ENCODE data around the gene KCNT1. TPM values are rescaled to one million over a fixed set of nuclear protein-coding genes. Genes with fewer than 3 reads are reported as not detected.
A peak's percentile ranks its signal among the peaks of the same experiment; 100 is the strongest.

The KCNT1 gene
- polyA plus RNA-seq, 1 donor from 2014 or later: not detected

DNA sequence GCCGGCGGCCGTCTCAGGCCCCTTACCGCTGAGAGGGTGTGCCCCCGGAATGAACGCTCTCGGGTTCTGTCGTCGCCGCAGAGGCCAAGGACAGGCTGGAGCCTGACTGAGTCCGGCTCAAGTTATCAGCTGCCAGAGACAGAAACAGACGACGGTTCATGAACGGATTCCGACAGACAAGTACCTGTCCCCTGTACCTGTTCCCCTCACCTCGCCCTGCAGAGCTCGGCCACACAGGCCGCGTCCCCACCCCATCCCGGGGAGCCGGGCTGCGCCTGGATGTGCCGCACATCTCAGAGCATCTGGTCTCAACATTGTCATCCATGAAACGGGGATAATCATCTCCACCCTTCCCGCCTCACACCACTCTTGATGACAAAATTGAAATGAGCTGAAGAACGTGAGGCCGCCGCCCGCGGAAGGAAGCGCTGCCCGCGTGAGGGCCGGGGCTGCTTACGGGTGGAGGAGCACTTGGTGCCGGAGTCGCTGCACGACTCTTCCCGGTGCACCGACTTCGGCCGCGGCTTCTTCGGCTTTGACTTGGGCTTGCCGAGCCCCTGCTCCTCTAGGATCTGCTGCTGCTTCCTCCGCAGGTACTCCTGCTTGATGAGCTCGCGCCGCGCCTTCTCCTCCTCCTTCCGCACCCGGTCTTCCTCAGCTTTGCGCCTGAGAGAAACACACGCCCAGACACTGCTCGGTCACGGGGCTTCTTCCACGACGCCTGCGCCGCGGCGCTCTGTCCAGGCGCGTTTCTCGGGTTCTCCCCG lies 116.1 kb downstream of the KCNT1 start:
- Mint-ChIP-seq H3K27me3 (no peaks in the 10 kb centered on the region), H3K4me1 (no peaks in the 10 kb centered on the region), H3K27ac (no peak overlapping the region), H3K36me3 (peaks cover 9% of the 10 kb centered on the region), H3K9me3 (no peaks in the 10 kb centered on the region), H3K4me3 (no peak overlapping the region)

DNA sequence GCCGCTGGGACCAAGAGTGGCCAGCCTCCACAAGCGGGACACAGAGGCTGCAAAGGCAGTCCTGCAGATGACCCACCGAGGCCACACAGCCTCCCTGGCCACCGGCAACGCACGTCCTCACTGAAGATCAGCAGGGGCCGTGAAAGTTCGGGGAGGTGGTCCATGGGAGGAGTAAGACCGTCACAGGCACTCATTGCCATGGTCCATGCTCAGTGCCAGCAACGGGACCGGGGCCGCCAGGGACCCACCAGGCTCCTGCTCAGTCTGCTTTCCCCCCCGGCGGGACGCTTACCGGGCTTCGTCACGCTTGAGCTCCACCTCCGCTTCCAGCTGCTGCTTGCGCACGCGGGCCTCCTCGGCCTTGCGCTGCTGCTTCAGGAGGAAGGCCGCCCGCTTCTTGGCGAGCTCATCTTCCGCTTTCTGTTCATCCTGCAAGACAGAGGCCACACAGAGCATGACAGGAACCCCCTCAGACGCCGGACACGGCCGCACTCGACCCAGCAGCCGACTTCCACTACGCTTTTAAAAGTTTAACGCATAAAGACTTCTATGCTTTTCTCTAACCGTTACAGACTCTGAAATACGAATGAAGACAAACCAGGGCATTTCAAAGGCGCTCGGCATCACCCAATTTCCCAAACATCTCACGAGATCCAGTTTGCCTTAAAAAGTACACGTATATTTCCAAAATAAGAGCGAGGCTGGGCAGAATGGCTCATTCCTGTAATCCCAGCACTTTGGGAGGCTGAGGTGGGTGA lies 116.9 kb downstream of the KCNT1 start:
- H3K4me3 Mint-ChIP-seq: peak overlapping the region in 1 of 4 donors; percentile 43
- H3K27me3 Mint-ChIP-seq: no peaks in the 10 kb centered on the region
- no peaks in the 10 kb centered on the region for H3K4me1 Mint-ChIP-seq
- H3K27ac Mint-ChIP-seq: no peak overlapping the region
- H3K9me3 Mint-ChIP-seq: no peaks in the 10 kb centered on the region
- peaks cover 9% of the 10 kb centered on the region for H3K36me3 Mint-ChIP-seq

DNA sequence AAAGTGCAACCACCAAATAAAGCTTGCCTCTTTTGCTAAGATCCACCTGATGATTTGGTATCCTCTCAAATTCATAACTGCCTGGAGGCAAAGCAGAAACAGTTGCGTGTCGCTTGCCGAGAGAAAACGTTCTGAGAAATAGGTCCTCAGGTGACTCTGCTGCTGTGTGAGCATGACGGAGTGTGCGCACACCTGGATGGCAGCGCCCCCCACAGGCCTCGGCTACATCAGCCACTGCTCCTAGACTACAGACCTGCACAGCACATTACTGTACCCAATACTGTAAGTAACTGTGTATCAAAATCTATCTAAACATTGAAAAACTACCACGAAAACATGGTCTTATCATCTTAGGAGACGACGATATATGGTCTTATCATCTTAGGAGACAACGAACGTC lies 117.9 kb downstream of the KCNT1 start:
- Mint-ChIP-seq H3K36me3 (peaks cover 5% of the 10 kb centered on the region), H3K4me1 (no peaks in the 10 kb centered on the region), H3K27me3 (no peaks in the 10 kb centered on the region), H3K27ac (no peak overlapping the region), H3K4me3 (no peak overlapping the region), H3K9me3 (no peaks in the 10 kb centered on the region)

DNA sequence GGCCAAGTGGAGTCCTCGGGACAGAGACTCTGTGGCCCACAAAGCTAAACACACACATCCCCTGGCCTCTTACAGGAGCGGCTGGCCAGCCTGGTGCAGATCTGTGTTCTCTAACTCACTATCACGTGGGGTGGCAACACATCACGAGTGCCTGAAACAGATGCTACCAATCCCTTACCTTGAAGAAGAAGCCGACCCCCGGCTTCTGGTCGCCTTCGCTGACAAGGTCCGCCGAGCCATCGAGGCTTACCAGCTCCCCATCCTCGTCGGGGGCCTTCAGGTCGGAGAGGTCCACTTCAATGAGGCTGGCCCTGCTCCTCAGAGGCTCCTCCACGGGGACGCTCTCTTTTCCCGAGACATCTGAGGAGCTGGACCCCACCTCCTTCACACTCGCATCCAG lies 118.7 kb downstream of the KCNT1 start:
- Mint-ChIP-seq H3K4me3 (no peak overlapping the region), H3K27me3 (no peaks in the 10 kb centered on the region), H3K27ac (no peak overlapping the region), H3K9me3 (no peaks in the 10 kb centered on the region), H3K36me3 (peaks cover 4% of the 10 kb centered on the region), H3K4me1 (no peaks in the 10 kb centered on the region)

DNA sequence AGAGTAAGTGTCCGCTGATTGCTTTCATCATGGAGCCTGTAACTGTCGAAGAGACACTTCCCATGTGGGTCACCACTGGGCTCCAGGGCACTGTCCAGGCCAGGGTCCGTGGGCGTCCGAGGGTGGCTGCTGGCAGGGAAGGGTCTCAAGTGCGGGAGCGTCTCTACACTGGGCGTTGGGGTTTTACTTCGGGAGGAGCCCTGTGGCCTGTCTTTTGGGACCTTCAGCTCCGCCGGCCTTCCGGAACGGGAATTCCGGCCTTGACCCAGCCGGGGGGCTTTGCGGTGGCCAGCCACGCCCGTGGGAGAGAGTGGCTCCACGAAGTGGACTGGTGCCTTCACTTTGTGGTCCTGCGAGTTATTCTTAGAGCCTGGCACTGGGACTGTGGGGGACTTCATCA lies 119.1 kb downstream of the KCNT1 start:
- Mint-ChIP-seq H3K27ac (no peak overlapping the region), H3K9me3 (no peaks in the 10 kb centered on the region), H3K4me1 (no peaks in the 10 kb centered on the region), H3K36me3 (peaks cover 4% of the 10 kb centered on the region), H3K4me3 (no peak overlapping the region), H3K27me3 (no peaks in the 10 kb centered on the region)

DNA sequence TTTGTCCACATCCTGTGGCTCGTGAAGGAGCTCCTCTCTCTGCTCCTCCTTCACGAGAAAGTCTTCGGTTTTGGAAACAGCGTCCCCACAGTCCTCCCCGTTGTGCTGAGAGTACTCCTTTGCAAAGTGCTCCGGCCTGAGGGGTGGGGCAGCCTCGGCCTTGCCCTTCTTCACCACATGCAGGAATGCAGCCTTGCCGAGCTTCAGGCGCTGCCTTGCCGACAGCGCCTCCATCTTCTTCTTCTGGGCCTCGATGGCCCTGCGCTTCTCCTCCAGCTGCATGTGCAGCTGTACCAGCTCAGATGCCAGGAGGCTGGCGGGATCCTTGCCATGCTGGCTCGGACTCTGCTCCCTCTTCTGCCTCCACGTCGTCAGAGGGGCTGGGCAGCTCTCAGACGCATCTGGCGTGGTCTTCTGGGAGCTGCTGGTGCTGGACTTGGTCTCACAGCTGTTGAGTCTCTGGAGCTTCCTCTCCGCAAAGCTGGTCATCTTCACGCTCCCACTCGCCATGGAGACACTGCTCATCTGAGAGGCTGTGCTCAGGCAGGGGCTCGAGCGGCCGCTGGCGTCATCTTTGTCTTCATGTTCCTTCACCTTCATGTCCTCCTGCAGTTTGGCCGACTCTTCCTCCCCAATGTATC lies 119.9 kb downstream of the KCNT1 start:
- Mint-ChIP-seq H3K27me3 (no peaks in the 10 kb centered on the region), H3K9me3 (no peaks in the 10 kb centered on the region), H3K4me1 (no peaks in the 10 kb centered on the region), H3K4me3 (no peak overlapping the region), H3K36me3 (peaks cover 6% of the 10 kb centered on the region), H3K27ac (no peak overlapping the region)

DNA sequence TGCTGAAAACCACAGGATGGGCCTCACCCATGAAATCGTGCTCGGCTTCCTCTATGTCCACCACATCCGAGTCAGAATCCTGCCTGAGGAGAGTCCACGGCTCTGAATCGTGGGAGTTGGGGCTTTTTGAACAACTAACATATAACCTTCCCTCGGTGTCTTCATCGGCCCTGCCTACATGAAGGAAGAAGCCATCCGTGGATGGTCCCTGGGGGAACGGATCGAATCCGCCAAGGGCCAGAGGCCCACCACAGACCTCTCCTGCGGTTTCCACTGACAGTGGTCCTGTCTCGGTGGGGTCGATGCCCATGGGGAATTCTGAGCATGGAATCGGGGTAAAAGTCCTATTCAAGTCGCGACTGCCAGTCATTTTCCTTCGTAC lies 120.4 kb downstream of the KCNT1 start:
- Mint-ChIP-seq H3K9me3 (no peaks in the 10 kb centered on the region), H3K4me1 (no peaks in the 10 kb centered on the region), H3K4me3 (no peak overlapping the region), H3K36me3 (peaks cover 6% of the 10 kb centered on the region), H3K27me3 (no peaks in the 10 kb centered on the region), H3K27ac (no peak overlapping the region)

DNA sequence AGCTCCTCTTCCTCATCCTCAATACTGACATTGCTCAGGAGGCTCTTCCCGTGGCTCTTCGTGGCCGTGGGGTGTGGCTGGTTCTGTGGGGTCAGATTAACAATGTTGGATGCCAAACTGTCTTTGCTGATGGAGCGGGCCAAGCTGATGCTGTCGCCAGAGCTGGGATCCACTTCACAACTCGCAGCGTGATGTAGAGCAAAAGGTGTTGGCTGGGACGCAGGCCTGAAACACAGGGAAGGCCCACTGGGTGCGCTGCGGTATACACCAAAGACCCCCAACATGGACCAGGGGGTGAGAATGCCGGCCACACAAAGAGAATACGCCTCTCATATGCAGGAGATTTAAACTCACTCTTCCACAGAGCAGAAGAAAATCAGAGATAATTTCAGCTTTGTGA lies 121.1 kb downstream of the KCNT1 start:
- H3K27me3 Mint-ChIP-seq: no peaks in the 10 kb centered on the region
- H3K27ac Mint-ChIP-seq: no peak overlapping the region
- H3K36me3 Mint-ChIP-seq: peaks cover 8% of the 10 kb centered on the region
- no peaks in the 10 kb centered on the region for H3K4me1 Mint-ChIP-seq
- peaks cover 0 to under 1% (median 0%) of the 10 kb centered on the region in 3 donors for H3K9me3 Mint-ChIP-seq
- H3K4me3 Mint-ChIP-seq: no peak overlapping the region

DNA sequence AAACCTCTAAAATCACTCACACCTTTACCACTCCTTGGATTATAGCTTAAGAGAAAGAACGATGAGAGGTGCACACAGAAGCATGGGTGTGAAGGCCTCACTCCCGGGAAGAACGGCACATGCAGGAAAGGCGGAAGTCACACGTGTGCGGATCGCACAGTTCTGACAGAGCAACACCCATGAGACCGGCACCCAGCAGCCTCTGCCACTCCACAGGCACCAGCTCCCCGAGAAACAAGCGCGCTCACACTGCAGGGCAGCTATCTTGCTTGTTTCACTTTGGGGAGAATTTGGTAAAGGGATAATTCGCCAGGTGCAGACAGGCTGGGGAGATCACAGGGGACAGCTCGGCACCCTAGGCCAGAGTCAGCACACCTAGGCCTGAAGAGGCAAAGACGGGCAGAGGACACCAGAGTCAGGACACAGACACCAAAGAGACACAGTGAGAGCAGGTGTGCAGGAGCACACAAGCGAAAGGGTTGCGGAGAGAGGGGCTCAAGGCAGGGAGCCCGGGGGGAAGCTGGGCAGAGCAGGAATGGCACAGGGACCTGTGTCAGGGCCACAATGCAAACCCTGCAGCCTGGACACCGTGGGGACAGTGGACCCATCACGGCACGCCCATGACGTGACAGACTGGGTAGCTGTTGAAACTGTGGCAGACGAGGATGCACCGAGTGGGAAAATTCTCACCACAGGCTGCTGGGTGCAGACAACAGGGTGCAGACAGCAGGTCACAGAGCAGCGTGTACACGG lies 123.6 kb downstream of the KCNT1 start:
- Mint-ChIP-seq H3K36me3 (peaks cover 11% of the 10 kb centered on the region), H3K4me3 (no peak overlapping the region), H3K9me3 (peaks cover 5 to 7% (median 6%) of the 10 kb centered on the region in 3 donors), H3K4me1 (peaks cover 0 to 2% (median 0%) of the 10 kb centered on the region in 3 donors), H3K27ac (no peak overlapping the region), H3K27me3 (no peaks in the 10 kb centered on the region)

DNA sequence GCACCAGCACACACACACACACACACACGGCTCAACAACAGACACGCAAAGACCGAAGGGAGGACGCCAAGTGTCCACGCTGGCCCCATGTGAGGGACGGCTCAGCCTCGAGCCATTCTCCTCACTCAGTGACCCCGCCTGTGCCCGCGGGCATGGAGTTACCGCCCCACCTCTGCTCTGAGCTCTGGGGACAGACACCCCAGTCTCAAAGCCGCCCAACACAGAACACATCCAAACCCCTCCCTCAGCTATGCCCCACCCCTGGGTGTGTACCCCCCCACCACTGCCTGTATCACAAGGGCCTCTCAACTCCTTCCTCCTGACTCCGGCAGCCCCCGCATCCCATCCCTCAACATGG lies 124.2 kb downstream of the KCNT1 start:
- Mint-ChIP-seq H3K4me1 (peaks cover 0 to 2% (median 0%) of the 10 kb centered on the region in 3 donors), H3K9me3 (peaks cover 5 to 7% (median 6%) of the 10 kb centered on the region in 3 donors), H3K27ac (no peak overlapping the region), H3K4me3 (no peak overlapping the region), H3K36me3 (peaks cover 9% of the 10 kb centered on the region), H3K27me3 (no peaks in the 10 kb centered on the region)

DNA sequence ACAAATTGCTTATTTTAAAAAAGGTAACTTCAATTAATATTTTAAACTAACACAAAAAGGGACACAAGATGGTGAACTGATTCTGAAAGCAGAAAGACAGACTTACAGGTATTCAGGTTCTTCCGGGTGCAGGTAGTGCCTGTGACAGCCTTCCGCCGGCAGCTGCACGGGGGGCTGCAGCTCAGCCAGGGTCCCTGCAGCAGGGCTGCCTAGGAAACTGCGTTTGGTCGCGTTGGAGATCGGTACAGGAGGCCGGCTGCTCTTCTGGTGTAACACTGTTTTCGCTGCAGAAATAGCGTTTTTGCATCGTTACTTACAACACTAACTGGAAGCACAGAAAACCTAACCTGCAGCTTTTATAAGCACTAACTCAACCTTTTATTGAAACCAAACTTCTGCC lies 125.3 kb downstream of the KCNT1 start:
- Mint-ChIP-seq H3K27ac (peak overlapping the region in 1 of 3 donors; percentile 41), H3K9me3 (peaks cover 5 to 7% (median 6%) of the 10 kb centered on the region in 3 donors), H3K27me3 (no peaks in the 10 kb centered on the region), H3K4me3 (no peak overlapping the region), H3K4me1 (peaks cover 0 to 4% (median 3%) of the 10 kb centered on the region in 3 donors), H3K36me3 (peaks cover 17% of the 10 kb centered on the region)

DNA sequence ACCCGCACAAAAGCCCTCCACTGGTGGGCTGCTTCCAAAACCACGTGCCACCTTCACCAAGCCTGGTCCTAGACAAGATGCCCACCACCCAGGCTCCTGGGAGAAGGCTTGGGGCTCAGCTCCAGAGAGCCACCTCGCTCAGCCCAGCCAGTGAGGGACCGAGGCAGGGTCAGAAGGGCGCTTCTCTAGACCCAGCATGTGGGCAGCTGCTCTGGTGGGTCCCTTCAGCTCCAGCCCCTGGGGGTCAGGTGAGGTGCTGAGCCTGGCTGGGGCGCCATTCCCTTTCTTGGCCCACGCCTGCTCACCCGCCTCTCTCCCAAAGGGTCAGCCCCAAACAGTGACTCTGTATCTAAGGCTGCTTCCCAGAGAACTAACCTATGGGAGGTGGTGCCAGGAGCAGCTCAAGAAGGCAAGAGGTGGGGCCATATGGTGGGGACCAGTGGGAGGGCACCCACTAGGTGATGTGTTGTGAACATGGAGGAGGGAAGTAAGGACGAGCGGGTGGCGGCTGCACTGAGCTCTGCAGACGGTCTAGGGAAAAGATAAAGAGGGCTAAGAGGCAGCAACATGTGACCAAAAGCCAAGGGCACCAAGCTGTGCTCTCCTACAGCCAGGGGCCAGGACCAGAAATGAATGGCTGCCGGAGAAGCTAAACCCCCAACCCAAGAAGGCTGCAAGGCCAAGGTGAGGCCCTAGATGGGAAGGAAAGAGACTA lies 126.0 kb downstream of the KCNT1 start:
- Mint-ChIP-seq H3K27ac (peak overlapping the region in 1 of 3 donors; percentile 41), H3K36me3 (peaks cover 19% of the 10 kb centered on the region), H3K4me3 (no peak overlapping the region), H3K4me1 (peaks cover 0 to 4% (median 3%) of the 10 kb centered on the region in 3 donors), H3K27me3 (no peaks in the 10 kb centered on the region), H3K9me3 (peaks cover 5 to 7% (median 6%) of the 10 kb centered on the region in 3 donors)

DNA sequence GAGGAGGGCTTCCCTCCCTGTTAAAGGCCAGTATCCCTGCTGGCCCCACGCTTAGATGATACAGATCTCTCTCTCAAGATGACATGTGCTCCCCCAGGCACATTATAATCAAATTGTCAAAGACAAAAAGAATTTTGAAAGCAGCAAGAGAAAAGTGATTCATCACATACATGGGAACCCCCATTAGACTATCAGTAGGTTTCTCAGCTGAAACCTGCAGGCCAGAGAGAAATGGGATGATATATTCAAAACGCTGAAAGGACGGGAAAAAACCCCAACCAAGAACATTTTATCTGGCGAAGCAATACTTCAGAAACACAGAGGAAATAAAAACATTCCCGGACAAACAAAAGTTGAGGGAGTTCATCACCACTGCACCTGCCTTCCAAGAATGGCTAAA lies 126.7 kb downstream of the KCNT1 start:
- Mint-ChIP-seq H3K36me3 (peaks cover 19% of the 10 kb centered on the region), H3K27me3 (no peaks in the 10 kb centered on the region), H3K27ac (no peak overlapping the region), H3K4me3 (no peak overlapping the region), H3K9me3 (peaks cover 5 to 7% (median 6%) of the 10 kb centered on the region in 3 donors), H3K4me1 (peaks cover 0 to 4% (median 3%) of the 10 kb centered on the region in 3 donors)

DNA sequence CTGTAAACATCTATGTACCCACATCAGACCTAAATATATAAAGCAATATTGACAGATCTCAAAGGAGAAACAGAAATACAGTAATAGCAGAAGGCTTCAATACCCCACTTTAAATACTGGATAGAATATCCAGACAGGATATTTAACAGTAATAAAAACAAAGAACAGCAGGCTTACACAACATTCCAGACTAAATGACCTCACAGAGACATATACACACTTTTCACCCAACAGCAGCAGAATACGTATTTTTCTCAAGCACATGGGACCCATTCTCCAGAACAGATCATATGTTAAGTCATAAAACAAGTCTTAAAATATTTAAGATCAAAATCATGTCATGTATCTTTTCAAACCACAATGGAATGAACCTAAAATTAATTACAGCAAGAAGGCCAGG lies 128.5 kb downstream of the KCNT1 start:
- Mint-ChIP-seq H3K27me3 (no peaks in the 10 kb centered on the region), H3K9me3 (peaks cover 5 to 7% (median 6%) of the 10 kb centered on the region in 3 donors), H3K27ac (no peak overlapping the region), H3K36me3 (peaks cover 25% of the 10 kb centered on the region), H3K4me3 (no peak overlapping the region), H3K4me1 (peaks cover 0 to 4% (median 3%) of the 10 kb centered on the region in 3 donors)

All from IgD-negative memory B cell (primary cell).